Measurements from ENCODE around the gene TMEM258.

Gene TMEM258

DNA sequence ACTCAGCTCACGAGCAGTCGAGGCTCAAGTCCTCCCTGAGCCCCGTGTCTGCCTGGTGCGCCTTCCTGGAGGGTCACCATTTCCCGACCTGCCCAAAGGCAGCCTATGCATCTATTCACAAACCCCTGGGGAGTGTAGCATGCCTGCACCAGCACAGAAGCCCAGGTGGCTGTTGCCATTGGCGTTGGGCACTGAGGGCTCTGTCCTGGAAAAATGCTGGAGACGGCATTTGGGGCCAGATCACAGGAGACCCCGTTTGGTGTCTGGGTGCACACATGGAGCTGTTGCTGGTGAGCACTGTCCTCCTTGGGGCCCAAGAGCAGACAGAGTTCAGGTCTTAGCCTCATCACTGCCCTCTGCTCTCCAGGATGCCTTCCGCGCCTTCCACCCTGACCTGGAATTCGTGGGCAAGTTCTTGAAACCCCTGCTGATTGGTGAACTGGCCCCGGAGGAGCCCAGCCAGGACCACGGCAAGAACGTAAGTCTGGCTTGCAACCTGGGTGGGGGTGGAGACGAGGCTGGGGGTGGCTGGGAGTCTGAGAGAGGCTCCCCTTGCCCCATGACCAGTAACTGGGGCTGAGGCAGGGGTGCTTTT, 45.1 kb upstream of the TMEM258 start:
- DNase-seq (ENCODE audit: low read depth): no peak
- no peak overlapping the region for H3K4me3 ChIP-seq (ENCODE audit: low read depth, low read length)
- TF ChIP-seq, protein P1, sequence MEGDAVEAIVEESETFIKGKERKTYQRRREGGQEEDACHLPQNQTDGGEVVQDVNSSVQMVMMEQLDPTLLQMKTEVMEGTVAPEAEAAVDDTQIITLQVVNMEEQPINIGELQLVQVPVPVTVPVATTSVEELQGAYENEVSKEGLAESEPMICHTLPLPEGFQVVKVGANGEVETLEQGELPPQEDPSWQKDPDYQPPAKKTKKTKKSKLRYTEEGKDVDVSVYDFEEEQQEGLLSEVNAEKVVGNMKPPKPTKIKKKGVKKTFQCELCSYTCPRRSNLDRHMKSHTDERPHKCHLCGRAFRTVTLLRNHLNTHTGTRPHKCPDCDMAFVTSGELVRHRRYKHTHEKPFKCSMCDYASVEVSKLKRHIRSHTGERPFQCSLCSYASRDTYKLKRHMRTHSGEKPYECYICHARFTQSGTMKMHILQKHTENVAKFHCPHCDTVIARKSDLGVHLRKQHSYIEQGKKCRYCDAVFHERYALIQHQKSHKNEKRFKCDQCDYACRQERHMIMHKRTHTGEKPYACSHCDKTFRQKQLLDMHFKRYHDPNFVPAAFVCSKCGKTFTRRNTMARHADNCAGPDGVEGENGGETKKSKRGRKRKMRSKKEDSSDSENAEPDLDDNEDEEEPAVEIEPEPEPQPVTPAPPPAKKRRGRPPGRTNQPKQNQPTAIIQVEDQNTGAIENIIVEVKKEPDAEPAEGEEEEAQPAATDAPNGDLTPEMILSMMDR (IDR thresholded peaks at IDR 0.05; ENCODE audit: control insufficient read depth, extremely low read depth, insufficient read depth): no peak

DNA sequence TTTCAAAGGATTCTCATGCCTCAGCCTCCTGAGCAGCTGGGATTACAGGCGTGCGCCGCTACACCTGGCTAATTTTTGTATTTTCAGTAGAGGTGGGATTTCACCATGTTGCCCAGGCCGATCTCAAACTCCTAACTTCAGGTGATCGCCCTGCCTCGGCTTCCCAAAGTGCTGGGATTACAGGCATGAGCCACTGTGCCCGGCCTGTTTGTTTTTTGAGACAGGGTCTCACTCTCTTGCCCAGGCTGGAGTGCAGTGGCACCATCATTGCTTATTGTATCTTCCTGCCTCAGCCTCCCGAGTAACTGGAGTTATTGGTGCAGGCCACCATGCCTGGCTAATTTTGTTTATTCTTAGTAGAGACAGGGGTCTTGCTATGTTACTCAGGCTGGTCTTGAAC, 43.8 kb upstream of the TMEM258 start:
- TF ChIP-seq, protein P1 (IDR thresholded peaks at IDR 0.05; ENCODE audit: control insufficient read depth, extremely low read depth, insufficient read depth): no peak
- no peak overlapping the region for H3K4me3 ChIP-seq (ENCODE audit: low read depth, low read length)
- no peak for DNase-seq (ENCODE audit: low read depth)

DNA sequence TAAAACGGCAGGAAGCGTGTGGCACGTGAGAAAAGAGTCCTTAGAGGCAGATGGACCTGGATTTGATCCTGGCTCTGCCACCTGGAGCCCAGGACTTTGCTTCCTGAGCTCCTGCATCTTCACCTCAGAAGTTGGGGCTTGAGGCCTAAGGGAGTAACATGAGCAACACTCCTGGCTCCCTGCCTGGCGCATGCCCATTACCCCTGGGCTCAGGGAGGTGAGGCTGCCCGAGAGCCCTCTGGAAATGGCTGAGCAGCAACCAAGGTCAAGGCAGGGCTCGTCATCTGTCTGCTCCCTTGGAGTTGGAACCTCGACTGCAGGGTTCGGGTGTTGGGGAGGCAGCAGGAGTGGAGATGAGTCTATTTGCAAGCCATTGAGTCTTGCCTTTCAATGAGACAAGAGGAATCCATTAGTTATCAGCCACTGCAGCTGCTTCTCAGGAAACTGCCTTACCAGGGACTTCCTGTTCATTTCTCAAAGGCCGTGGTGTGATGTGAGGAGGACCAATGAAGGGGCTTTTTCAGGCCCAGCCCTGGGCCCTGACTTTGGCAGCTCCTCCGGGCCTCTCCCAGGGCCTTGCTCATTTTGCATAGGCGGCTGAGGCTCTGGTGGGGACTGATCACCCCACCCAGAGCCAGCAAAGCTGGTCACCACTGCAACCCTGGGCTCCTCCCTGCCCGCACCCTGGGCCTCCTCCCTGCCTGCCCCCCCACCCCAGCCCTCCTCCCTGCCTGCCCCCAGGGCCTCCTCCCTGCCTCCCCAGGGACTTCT, 42.1 kb upstream of the TMEM258 start:
- TF ChIP-seq, protein P1 (IDR thresholded peaks at IDR 0.05; ENCODE audit: control insufficient read depth, extremely low read depth, insufficient read depth): no peak
- no peak overlapping the region for H3K4me3 ChIP-seq (ENCODE audit: low read depth, low read length)
- DNase-seq (ENCODE audit: low read depth): no peak

DNA sequence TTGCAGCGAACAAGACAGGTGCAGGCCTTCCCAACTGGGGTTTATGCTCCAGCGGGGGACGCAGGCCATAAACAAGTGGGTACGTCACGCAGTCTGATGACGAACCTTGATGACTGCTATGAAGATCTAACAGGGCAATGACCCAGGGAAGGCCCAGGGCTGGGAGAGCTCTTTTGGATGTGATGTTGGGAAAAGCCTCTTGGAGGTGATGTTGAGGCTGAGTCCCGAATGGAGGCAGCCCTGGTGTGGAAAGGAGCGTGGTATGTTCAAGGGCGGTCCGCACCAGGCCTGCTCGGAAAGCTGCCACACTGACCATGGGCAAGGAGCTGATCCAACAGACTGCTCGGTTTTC, 41.5 kb upstream of the TMEM258 start:
- no peak overlapping the region for H3K4me3 ChIP-seq (ENCODE audit: low read depth, low read length)

DNA sequence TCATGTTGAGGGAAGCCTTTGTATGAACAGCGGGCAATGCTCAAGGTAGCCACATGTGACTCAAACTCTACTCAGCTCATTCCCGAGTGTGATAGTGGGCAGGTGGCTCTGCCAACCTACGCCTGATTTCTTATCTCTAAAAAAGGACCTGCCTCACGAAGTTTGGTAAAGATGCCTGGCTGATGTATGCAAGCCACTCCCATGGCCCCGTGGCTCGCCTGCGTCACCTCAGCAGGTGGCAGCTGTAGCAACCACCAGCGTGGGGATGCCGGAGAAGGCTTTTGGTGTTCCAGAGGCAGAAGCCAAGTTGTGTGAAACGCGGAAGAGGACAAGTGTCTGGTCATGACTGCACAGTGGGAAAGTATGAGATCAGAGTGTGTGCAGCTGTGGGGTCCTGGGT, 41.1 kb upstream of the TMEM258 start:
- no peak for DNase-seq (ENCODE audit: low read depth)
- TF ChIP-seq, protein P1 (IDR thresholded peaks at IDR 0.05; ENCODE audit: control insufficient read depth, extremely low read depth, insufficient read depth): no peak
- H3K4me3 ChIP-seq (ENCODE audit: low read depth, low read length): no peak overlapping the region

More for the DNA sequence above, 41.5 kb upstream of the TMEM258 start:
- no peak for DNase-seq (ENCODE audit: low read depth)
- TF ChIP-seq, protein P1 (IDR thresholded peaks at IDR 0.05; ENCODE audit: control insufficient read depth, extremely low read depth, insufficient read depth): no peak

DNA sequence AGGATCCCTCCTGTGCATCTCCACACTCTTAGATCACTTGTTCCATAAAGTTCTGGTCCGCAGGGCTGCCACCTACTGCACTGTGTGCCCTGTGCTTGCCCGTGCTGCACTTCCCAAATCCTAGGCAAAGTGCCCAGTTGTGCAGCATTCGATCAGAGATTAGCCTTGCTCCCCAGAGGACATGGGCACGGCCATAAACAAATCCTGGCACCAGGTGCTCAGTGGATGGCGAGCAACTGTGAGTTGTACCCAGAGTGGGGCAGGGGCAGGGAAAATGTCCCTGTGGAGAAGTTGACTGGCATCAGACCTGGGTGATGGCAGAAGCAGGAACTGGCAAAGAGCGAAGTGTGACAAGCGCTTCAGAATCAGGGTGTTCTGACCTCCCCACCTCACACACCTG, 40.4 kb upstream of the TMEM258 start:
- no peak overlapping the region for H3K4me3 ChIP-seq (ENCODE audit: low read depth, low read length)
- DNase-seq (ENCODE audit: low read depth): no peak
- TF ChIP-seq, protein P1 (IDR thresholded peaks at IDR 0.05; ENCODE audit: control insufficient read depth, extremely low read depth, insufficient read depth): peak; percentile 15; the same call in 1 of the 2 replicates
